A673 (cell line): ENCODE data around the gene SDF2L1.

Experiments used
- EZH2 ChIP-seq: fragments of 200-600 bp; sonication (generic); IDR thresholded peaks from 2 replicates; pipeline ENCODE4 v1.6.1; 2017; ENCODE audit warnings: borderline replicate concordance, low read depth, mild to moderate bottlenecking, mixed read lengths, antibody characterized with exemption, low read length; ENCODE audit not compliant: poor library complexity, severe bottlenecking
- TF ChIP-seq, protein P1 (sequence below): fragments of 300-800, 200-600 bp; sonication (generic); conservative IDR thresholded peaks from 2 replicates; pipeline ENCODE4 v1.5.1; 2017; ENCODE audit warnings: low read depth, mild to moderate bottlenecking, antibody characterized with exemption, low read length, moderate library complexity, mixed read lengths

DNA sequence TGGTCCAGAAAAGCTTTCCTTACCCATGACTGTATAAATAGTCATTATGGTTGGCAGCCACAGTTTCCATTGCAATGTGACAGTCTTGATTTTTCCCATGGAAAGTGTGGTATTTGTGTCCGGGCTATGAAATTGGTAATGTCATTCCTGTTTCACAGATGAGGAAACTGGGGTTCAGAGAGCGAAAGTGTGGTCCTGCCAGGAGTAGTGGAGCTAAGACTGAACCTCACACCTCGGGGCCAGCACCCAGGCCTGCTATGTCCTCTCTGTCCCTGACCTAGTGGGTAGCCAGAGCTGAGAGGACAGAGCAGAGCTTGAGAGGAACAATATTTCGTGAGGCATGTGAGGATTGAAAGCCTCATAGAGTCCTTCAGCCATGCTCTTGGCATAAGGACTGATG is 11.1 kb upstream of the SDF2L1 start:
- TF ChIP-seq, protein P1, sequence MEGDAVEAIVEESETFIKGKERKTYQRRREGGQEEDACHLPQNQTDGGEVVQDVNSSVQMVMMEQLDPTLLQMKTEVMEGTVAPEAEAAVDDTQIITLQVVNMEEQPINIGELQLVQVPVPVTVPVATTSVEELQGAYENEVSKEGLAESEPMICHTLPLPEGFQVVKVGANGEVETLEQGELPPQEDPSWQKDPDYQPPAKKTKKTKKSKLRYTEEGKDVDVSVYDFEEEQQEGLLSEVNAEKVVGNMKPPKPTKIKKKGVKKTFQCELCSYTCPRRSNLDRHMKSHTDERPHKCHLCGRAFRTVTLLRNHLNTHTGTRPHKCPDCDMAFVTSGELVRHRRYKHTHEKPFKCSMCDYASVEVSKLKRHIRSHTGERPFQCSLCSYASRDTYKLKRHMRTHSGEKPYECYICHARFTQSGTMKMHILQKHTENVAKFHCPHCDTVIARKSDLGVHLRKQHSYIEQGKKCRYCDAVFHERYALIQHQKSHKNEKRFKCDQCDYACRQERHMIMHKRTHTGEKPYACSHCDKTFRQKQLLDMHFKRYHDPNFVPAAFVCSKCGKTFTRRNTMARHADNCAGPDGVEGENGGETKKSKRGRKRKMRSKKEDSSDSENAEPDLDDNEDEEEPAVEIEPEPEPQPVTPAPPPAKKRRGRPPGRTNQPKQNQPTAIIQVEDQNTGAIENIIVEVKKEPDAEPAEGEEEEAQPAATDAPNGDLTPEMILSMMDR: no peak
- TF ChIP-seq EZH2: no peak
